ENCODE data around the gene CCS.

Gene CCS

GRCh38 chr11:66641834-66642233 lies 48.8 kb downstream of the CCS start:
- in situ Hi-C loops (cut with HindIII; ENCODE audit: low pct_ligation_motif_present, low pct_unique_long_range_greater_than_20kb, low sequenced_read_pairs) = no loop called here
- DNase-seq = no peak

GRCh38 chr11:66643745-66644437 lies 50.9 kb downstream of the CCS start:
- in situ Hi-C loops (cut with HindIII; ENCODE audit: low pct_ligation_motif_present, low pct_unique_long_range_greater_than_20kb, low sequenced_read_pairs) = no loop called here
- DNase-seq = no peak

GRCh38 chr11:66646828-66647227 lies 53.8 kb downstream of the CCS start:
- in situ Hi-C loops (cut with HindIII; ENCODE audit: low pct_ligation_motif_present, low pct_unique_long_range_greater_than_20kb, low sequenced_read_pairs) = no loop called here
- no peak for DNase-seq

GRCh38 chr11:66649903-66650302 lies 56.9 kb downstream of the CCS start:
- DNase-seq = no peak
- in situ Hi-C loops (cut with HindIII; ENCODE audit: low pct_ligation_motif_present, low pct_unique_long_range_greater_than_20kb, low sequenced_read_pairs) = no loop called here

DNA sequence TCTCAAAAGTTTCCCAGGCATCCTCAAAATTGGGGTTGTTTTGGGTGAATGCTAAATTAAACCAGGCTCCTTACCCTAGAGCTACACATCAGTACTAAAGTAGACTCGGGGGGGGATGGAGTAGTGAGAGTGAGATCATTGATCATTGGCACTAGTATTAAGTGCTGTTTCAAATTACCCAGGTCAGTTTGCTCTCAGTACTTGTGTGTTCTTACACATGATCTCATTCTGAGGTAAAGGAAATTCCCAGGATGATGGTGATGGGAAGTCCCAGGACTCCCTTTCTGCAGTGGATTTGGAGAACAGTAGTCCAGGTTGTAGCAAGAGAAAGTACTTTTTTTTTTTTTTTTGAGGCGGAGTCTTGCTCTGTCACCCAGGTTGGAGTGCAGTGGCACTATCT lies 58.0 kb downstream of the CCS start:
- in situ Hi-C loops (cut with HindIII; ENCODE audit: low pct_ligation_motif_present, low pct_unique_long_range_greater_than_20kb, low sequenced_read_pairs) = no loop called here
- DNase-seq = no peak

DNA sequence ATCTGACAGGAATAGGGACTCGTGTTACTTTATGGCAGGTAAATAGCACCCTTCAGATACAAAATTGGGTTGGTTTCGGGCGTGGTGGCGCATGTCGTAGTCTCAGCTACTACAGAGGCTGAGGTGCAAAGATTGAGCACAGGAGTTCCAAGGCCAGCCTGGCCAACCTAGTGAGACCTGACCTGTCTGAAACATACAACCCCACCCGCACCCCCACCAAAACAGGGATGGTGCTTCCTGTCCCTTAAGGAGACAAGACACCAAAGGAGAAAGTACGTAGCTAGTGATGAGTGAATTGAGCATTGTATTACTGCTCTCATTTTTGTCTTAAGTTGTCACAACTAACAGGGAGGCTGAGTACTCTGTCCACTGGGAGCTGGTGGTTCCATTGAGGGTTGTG lies 59.7 kb downstream of the CCS start:
- no peak for DNase-seq
- in situ Hi-C loops (cut with HindIII; ENCODE audit: low pct_ligation_motif_present, low pct_unique_long_range_greater_than_20kb, low sequenced_read_pairs) = no loop called here

- DNase-seq = no peak
- in situ Hi-C loops (cut with HindIII; ENCODE audit: low pct_ligation_motif_present, low pct_unique_long_range_greater_than_20kb, low sequenced_read_pairs) = no loop called here
Observed at GRCh38 chr11:66653123-66653522, 60.1 kb downstream of the CCS start.

Data from ACHN (cell line).